Suprapubic skin (tissue), 4 donors: ENCODE results near the gene CFD. TPM values are rescaled to one million over a fixed set of nuclear protein-coding genes. Genes with fewer than 3 reads are reported as not detected.

Source experiments
- DNase-seq, 2 donors: peaks; one replicate each; pipeline ENCODE4 v3.0.0-alpha.2; 2019; ENCODE audit warnings: low spot score in 2 of 2
- H3K27ac ChIP-seq: fragments of 200-600 bp; sonication (generic); one replicate; pipeline ENCODE4 v1.5.1; 2019
- H3K27me3 ChIP-seq: fragments of 200-600 bp; sonication (generic); one replicate; pipeline ENCODE4 v1.5.1; 2019
- H3K36me3 ChIP-seq: fragments of 200-600 bp; sonication (generic); one replicate; pipeline ENCODE4 v1.5.1; 2019
- H3K4me1 ChIP-seq: fragments of 200-600 bp; sonication (generic); one replicate; pipeline ENCODE4 v1.5.1; 2019
- H3K4me3 ChIP-seq: fragments of 200-600 bp; sonication (generic); one replicate; pipeline ENCODE4 v1.5.1; 2019; ENCODE audit warnings: mild to moderate bottlenecking
- H3K9me3 ChIP-seq: fragments of 200-600 bp; sonication (generic); one replicate; pipeline ENCODE4 v1.5.1; 2019
- CTCF ChIP-seq, 2 donors: fragments of 200-600 bp in 1 of 2; fragments of 450-650 bp in 1 of 2; sonication (generic) in 1 of 2; IDR thresholded peaks; one replicate each; pipeline ENCODE4 v1.5.1; 2016 to 2019; ENCODE audit warnings: antibody characterized with exemption in 2 of 2, mild to moderate bottlenecking in 1 of 2, moderate library complexity in 1 of 2
- EP300 ChIP-seq: sonication (generic); formaldehyde crosslinking; IDR thresholded peaks from one replicate; pipeline ENCODE4 v1.6.1; 2017; ENCODE audit warnings: antibody characterized with exemption
- POLR2A ChIP-seq, 2 donors: fragments of 450-650 bp; IDR thresholded peaks; one replicate each; pipeline ENCODE4 v1.6.1; 2017; ENCODE audit warnings: antibody characterized with exemption in 2 of 2, mild to moderate bottlenecking in 2 of 2, moderate library complexity in 2 of 2
- POLR2AphosphoS5 ChIP-seq, 3 donors: sonication (generic); formaldehyde crosslinking; IDR thresholded peaks; one replicate each; pipeline ENCODE4 v1.6.1; 2017; ENCODE audit warnings: antibody characterized with exemption in 3 of 3
- WGBS: methylation state at CpG from one replicate; pipeline ENCODE4 v1.1.5; 2018; 5-methylcytosine and 5-hydroxymethylcytosine counted together
- total RNA-seq, 4 donors: library from RNA; depleted of rRNA; stranded (reverse); fragments of >200 nt; gene quantifications; one replicate each; pipeline ENCODE4 v1.1.0, GENCODE V29; 2016

The CFD gene
- total RNA-seq, 4 donors from 2014 or later = 195 to 332 (median 294) TPM

GRCh38 chr19:906480-906879, 47.0 kb downstream of the CFD start:
- Histone ChIP-seq H3K4me1 (peaks cover 22% of the 10 kb centered on the region), H3K9me3 (no peaks in the 10 kb centered on the region), H3K27me3 (no peaks in the 10 kb centered on the region), H3K27ac (no peak overlapping the region), H3K36me3 (no peaks in the 10 kb centered on the region), H3K4me3 (no peak overlapping the region)
- DNase-seq = no peak
- no peak for TF ChIP-seq EP300
- TF ChIP-seq POLR2A (IDR thresholded peaks at IDR 0.05) = no peak
- no peak for TF ChIP-seq POLR2AphosphoS5 (IDR thresholded peaks at IDR 0.05)
- TF ChIP-seq CTCF (IDR thresholded peaks at IDR 0.05) = no peak
- WGBS = 86% methylated on average over 7 of the region's 7 CpGs

GRCh38 chr19:907183-907853, 47.9 kb downstream of the CFD start:
- TF ChIP-seq POLR2A (IDR thresholded peaks at IDR 0.05) (no peak), POLR2AphosphoS5 (IDR thresholded peaks at IDR 0.05) (no peak), EP300 (no peak), CTCF (IDR thresholded peaks at IDR 0.05) (no peak)

GRCh38 chr19:911197-912033, 52.0 kb downstream of the CFD start:
- H3K9me3 ChIP-seq = no peaks in the 10 kb centered on the region
- H3K4me1 ChIP-seq = peaks cover 38% of the 10 kb centered on the region
- H3K4me3 ChIP-seq = peak overlapping the region; percentile 93

More at GRCh38 chr19:907183-907853, 47.9 kb downstream of the CFD start:
- Histone ChIP-seq H3K36me3 (no peaks in the 10 kb centered on the region), H3K9me3 (no peaks in the 10 kb centered on the region), H3K27ac (no peak overlapping the region), H3K27me3 (no peaks in the 10 kb centered on the region), H3K4me1 (peaks cover 29% of the 10 kb centered on the region), H3K4me3 (no peak overlapping the region)
- no peak for DNase-seq
- WGBS = 93% methylated on average over 6 of the region's 14 CpGs

GRCh38 chr19:912181-913079, 53.0 kb downstream of the CFD start:
- peak overlapping the region; percentile 93 for H3K27ac ChIP-seq
- no peak for TF ChIP-seq POLR2AphosphoS5 (IDR thresholded peaks at IDR 0.05)
- TF ChIP-seq CTCF (IDR thresholded peaks at IDR 0.05) = no peak
- TF ChIP-seq POLR2A (IDR thresholded peaks at IDR 0.05) = no peak
- no peak for TF ChIP-seq EP300
- H3K4me3 ChIP-seq = peak overlapping the region; percentile 93
- peaks cover 42% of the 10 kb centered on the region for H3K4me1 ChIP-seq
- WGBS = 0% methylated on average over 30 of the region's 69 CpGs
- no peaks in the 10 kb centered on the region for H3K36me3 ChIP-seq
- peaks cover 7% of the 10 kb centered on the region for H3K27me3 ChIP-seq
- no peaks in the 10 kb centered on the region for H3K9me3 ChIP-seq
- no peak for DNase-seq

More at GRCh38 chr19:911197-912033, 52.0 kb downstream of the CFD start:
- Histone ChIP-seq H3K27ac (no peak overlapping the region), H3K27me3 (no peaks in the 10 kb centered on the region), H3K36me3 (no peaks in the 10 kb centered on the region)
- no peak for TF ChIP-seq POLR2AphosphoS5 (IDR thresholded peaks at IDR 0.05)
- no peak for TF ChIP-seq POLR2A (IDR thresholded peaks at IDR 0.05)
- no peak for TF ChIP-seq CTCF (IDR thresholded peaks at IDR 0.05)
- TF ChIP-seq EP300 = no peak
- DNase-seq = no peak
- WGBS = 96% methylated on average over 27 of the region's 54 CpGs

Other genes starting within 250 kb of the CFD start
- 10 to 100 TPM; 26.0 to 60.4 (median 46.3) TPM for gene POLRMT, start 226.1 kb upstream of the CFD start, total RNA-seq
- 10 to 100 TPM in 2 of 4 donors, 1 to 10 TPM in 2; 5.2 to 13.0 (median 9.2) TPM for gene FGF22, start 219.8 kb upstream of the CFD start, total RNA-seq
- gene RNF126, start 196.4 kb upstream of the CFD start, total RNA-seq = 100 to 1,000 TPM in 3 of 4 donors, 10 to 100 TPM in 1; 96.0 to 118 (median 106) TPM
- gene FSTL3, start 183.3 kb upstream of the CFD start, total RNA-seq = 10 to 100 TPM; 19.6 to 61.4 (median 59.0) TPM
- not detected for gene PRSS57, start 164.2 kb upstream of the CFD start, total RNA-seq
- gene PALM, start 150.7 kb upstream of the CFD start, total RNA-seq = 10 to 100 TPM; 19.4 to 45.4 (median 24.2) TPM
- gene MISP, start 108.6 kb upstream of the CFD start, total RNA-seq = 1 to 10 TPM in 2 of 4 donors, under 1 TPM in 1, not detected in 1; 0.60 to 6.5 (median 2.0) TPM
- 100 to 1,000 TPM; 152 to 227 (median 174) TPM for gene PTBP1, start 62.2 kb upstream of the CFD start, total RNA-seq
- gene PLPPR3, start 37.7 kb upstream of the CFD start, total RNA-seq = not detected
- gene AZU1, start 31.8 kb upstream of the CFD start, total RNA-seq = under 1 TPM in 1 of 4 donors, not detected in 3; 0.79 TPM
- gene PRTN3, start 18.7 kb upstream of the CFD start, total RNA-seq = not detected
- under 1 TPM in 1 of 4 donors, not detected in 3; 0.79 TPM for gene ELANE, start 7.4 kb upstream of the CFD start, total RNA-seq
- gene MED16, start 33.5 kb downstream of the CFD start, total RNA-seq = 10 to 100 TPM; 45.1 to 63.9 (median 57.0) TPM
- gene RNU6-9, start 33.8 kb downstream of the CFD start, total RNA-seq = not detected
- 10 to 100 TPM; 41.3 to 58.3 (median 51.2) TPM for gene R3HDM4, start 53.6 kb downstream of the CFD start, total RNA-seq
- gene KISS1R, start 57.7 kb downstream of the CFD start, total RNA-seq = under 1 TPM in 1 of 4 donors, not detected in 3; 0.29 TPM
- gene ARID3A, start 66.4 kb downstream of the CFD start, total RNA-seq = 1 to 10 TPM; 4.7 to 7.5 (median 6.1) TPM
- 10 to 100 TPM; 25.0 to 52.6 (median 42.2) TPM for gene WDR18, start 124.7 kb downstream of the CFD start, total RNA-seq
- gene GRIN3B, start 140.8 kb downstream of the CFD start, total RNA-seq = 1 to 10 TPM in 1 of 4 donors, under 1 TPM in 1, not detected in 2; 0.13 to 1.1 TPM
- 100 to 1,000 TPM; 165 to 349 (median 243) TPM for gene TMEM259, start 161.5 kb downstream of the CFD start, total RNA-seq
- not detected for gene RNU6-2, start 161.9 kb downstream of the CFD start, total RNA-seq
- 10 to 100 TPM; 44.0 to 75.1 (median 68.4) TPM for gene CNN2, start 166.9 kb downstream of the CFD start, total RNA-seq
- 10 to 100 TPM; 29.8 to 97.6 (median 47.5) TPM for gene ABCA7, start 180.4 kb downstream of the CFD start, total RNA-seq
- gene ARHGAP45, start 207.5 kb downstream of the CFD start, total RNA-seq = 10 to 100 TPM; 11.5 to 13.4 (median 12.6) TPM
- 100 to 1,000 TPM in 3 of 4 donors, 10 to 100 TPM in 1; 84.1 to 142 (median 111) TPM for gene POLR2E, start 235.7 kb downstream of the CFD start, total RNA-seq
- 100 to 1,000 TPM; 267 to 359 (median 344) TPM for gene GPX4, start 244.3 kb downstream of the CFD start, total RNA-seq